DMS114 treated with DMSO at 0.1 percent for 48 hours (cell line): ENCODE data around the gene QRICH1.

Experiments used
- DNase-seq: peaks from one replicate; lab custom pipeline; 2025; ENCODE audit not compliant: unreplicated experiment; lab: John Stamatoyannopoulos, UW

QRICH1 gene

GRCh38 chr3:49035281-49035680, 58.6 kb downstream of the QRICH1 start:
- no peak for DNase-seq

- no peak for DNase-seq
Measured at GRCh38 chr3:49034650-49035049, 59.2 kb downstream of the QRICH1 start.

GRCh38 chr3:49032646-49033304, 61.1 kb downstream of the QRICH1 start:
- no peak for DNase-seq

- no peak for DNase-seq
Measured at GRCh38 chr3:49030321-49030720, 63.5 kb downstream of the QRICH1 start.

- no peak for DNase-seq
Measured at GRCh38 chr3:49029563-49029884, 64.3 kb downstream of the QRICH1 start.

GRCh38 chr3:49028673-49029562, 65.0 kb downstream of the QRICH1 start, which contains the start of gene IMPDH2:
Gene IMPDH2 (minus strand): TSS chr3:49029398. CDS start chr3:49029350, 48 bp downstream.
- DNase-seq = peak; percentile 78

- no peak for DNase-seq
Measured at GRCh38 chr3:49028298-49028672, 65.6 kb downstream of the QRICH1 start.

GRCh38 chr3:49027634-49028033, 66.2 kb downstream of the QRICH1 start:
- DNase-seq = no peak

- DNase-seq = no peak
Measured at GRCh38 chr3:49026536-49026935, 67.3 kb downstream of the QRICH1 start.

GRCh38 chr3:49025793-49026520, 67.9 kb downstream of the QRICH1 start:
- no peak for DNase-seq

GRCh38 chr3:49025005-49025792, 68.7 kb downstream of the QRICH1 start:
- no peak for DNase-seq

GRCh38 chr3:49024449-49024848, 69.4 kb downstream of the QRICH1 start:
- no peak for DNase-seq

GRCh38 chr3:49023775-49024174, 70.1 kb downstream of the QRICH1 start:
- no peak for DNase-seq

- DNase-seq = no peak
Measured at GRCh38 chr3:49022688-49023171, 71.1 kb downstream of the QRICH1 start.

- DNase-seq = peak; percentile 82
Measured at GRCh38 chr3:49021813-49022687, 71.8 kb downstream of the QRICH1 start, which contains the start of gene NDUFAF3. Gene NDUFAF3 (plus strand): TSS chr3:49022121. CDS start chr3:49022145, 24 bp downstream.

GRCh38 chr3:49021213-49021812, 72.6 kb downstream of the QRICH1 start:
- peak; percentile 91 for DNase-seq

GRCh38 chr3:49020330-49021212, 73.3 kb downstream of the QRICH1 start:
- DNase-seq = no peak

GRCh38 chr3:49019941-49020329, 73.9 kb downstream of the QRICH1 start:
- no peak for DNase-seq

- DNase-seq = peak; percentile 43
Measured at GRCh38 chr3:49018707-49019006, 75.2 kb downstream of the QRICH1 start.
